AG04450 (cell line): ENCODE measurements around the gene XPR1. TPM values are rescaled to one million over a fixed set of nuclear protein-coding genes. Genes with fewer than 3 reads are reported as not detected.

ENCODE experiments used
- CTCF ChIA-PET: fragments of 300-600, 350-600 bp; formaldehyde crosslinking; extraction: SDS; loops from one replicate; lab custom pipeline; 2022; ENCODE audit warnings: antibody characterized with exemption, inconsistent platforms; lab: Charles Lee
- POLR2A ChIA-PET: fragments of 350-600 bp; formaldehyde crosslinking; extraction: SDS; loops from one replicate; lab custom pipeline; 2021; ENCODE audit warnings: antibody characterized with exemption, inconsistent platforms; lab: Yijun Ruan, JAX
- DNase-seq: peaks from one replicate; pipeline ENCODE4 v3.0.0-alpha.2; 2011; ENCODE audit warnings: low read depth, low spot score
- H3K27ac ChIP-seq: one replicate; pipeline ENCODE4 v1.5.1; 2012; ENCODE audit warnings: low read depth, low read length, control low read depth
- H3K27me3 ChIP-seq: one replicate; pipeline ENCODE4 v1.6.0; 2012; ENCODE audit warnings: low read length; ENCODE audit not compliant: control insufficient read depth, insufficient read depth
- H3K4me3 ChIP-seq: 2 replicates; pipeline ENCODE4 v1.5.1; 2011; ENCODE audit warnings: mild to moderate bottlenecking, low read depth, low read length, control low read depth
- H3K9me3 ChIP-seq: 2 replicates; pipeline ENCODE4 v1.5.1; 2012; ENCODE audit warnings: low read length; ENCODE audit not compliant: control insufficient read depth, insufficient read depth
- polyA plus RNA-seq: library from polyadenylated mRNA; depleted of rRNA; stranded (reverse); fragments of >200 nt; gene quantifications from 2 replicates; pipeline ENCODE4 v1.2.3, GENCODE V29; 2011
- TF ChIP-seq, protein P1 (sequence below): IDR thresholded peaks from 2 replicates; pipeline ENCODE4 v1.5.1; 2011; ENCODE audit warnings: low read depth, low read length, control low read depth, inconsistent platforms

The XPR1 gene
- polyA plus RNA-seq, 1 experiment: 63.2 TPM

GRCh38 chr1:180926164-180926981 lies 294.6 kb downstream of the XPR1 start:
- peak overlapping the region; percentile 52 for H3K27ac ChIP-seq
- ChIA-PET POLR2A (interaction anchor here (0.6 to 1.3 kb wide), 5 partner anchors 14 to 209 kb away, joined by 4 to 7 read pairs (median 5); partner anchors contain the start of genes IER5 and KIAA1614), CTCF (interaction anchor here (0.6 to 2.7 kb wide), 8 partner anchors 26 to 243 kb away, joined by 3 to 11 read pairs (median 4); no protein-coding TSS in a partner anchor)
- H3K9me3 ChIP-seq: no peaks in the 10 kb centered on the region
- TF ChIP-seq, protein P1, sequence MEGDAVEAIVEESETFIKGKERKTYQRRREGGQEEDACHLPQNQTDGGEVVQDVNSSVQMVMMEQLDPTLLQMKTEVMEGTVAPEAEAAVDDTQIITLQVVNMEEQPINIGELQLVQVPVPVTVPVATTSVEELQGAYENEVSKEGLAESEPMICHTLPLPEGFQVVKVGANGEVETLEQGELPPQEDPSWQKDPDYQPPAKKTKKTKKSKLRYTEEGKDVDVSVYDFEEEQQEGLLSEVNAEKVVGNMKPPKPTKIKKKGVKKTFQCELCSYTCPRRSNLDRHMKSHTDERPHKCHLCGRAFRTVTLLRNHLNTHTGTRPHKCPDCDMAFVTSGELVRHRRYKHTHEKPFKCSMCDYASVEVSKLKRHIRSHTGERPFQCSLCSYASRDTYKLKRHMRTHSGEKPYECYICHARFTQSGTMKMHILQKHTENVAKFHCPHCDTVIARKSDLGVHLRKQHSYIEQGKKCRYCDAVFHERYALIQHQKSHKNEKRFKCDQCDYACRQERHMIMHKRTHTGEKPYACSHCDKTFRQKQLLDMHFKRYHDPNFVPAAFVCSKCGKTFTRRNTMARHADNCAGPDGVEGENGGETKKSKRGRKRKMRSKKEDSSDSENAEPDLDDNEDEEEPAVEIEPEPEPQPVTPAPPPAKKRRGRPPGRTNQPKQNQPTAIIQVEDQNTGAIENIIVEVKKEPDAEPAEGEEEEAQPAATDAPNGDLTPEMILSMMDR: no peak
- H3K4me3 ChIP-seq: no peak overlapping the region
- H3K27me3 ChIP-seq: no peaks in the 10 kb centered on the region
- no peak for DNase-seq

GRCh38 chr1:180927348-180927747 lies 295.5 kb downstream of the XPR1 start:
- Histone ChIP-seq H3K4me3 (no peak overlapping the region), H3K9me3 (no peaks in the 10 kb centered on the region), H3K27ac (no peak overlapping the region), H3K27me3 (no peaks in the 10 kb centered on the region)
- no peak for DNase-seq
- ChIA-PET CTCF (interaction anchor here (0.6 to 1.6 kb wide), 2 partner anchors 216 to 427 kb away, joined by 3 read pairs; no protein-coding TSS in a partner anchor), POLR2A (interaction anchor here (0.6 to 1.1 kb wide), 2 partner anchors 16 to 340 kb away, joined by 3 read pairs; no protein-coding TSS in a partner anchor)
- TF ChIP-seq, protein P1: no peak

DNA sequence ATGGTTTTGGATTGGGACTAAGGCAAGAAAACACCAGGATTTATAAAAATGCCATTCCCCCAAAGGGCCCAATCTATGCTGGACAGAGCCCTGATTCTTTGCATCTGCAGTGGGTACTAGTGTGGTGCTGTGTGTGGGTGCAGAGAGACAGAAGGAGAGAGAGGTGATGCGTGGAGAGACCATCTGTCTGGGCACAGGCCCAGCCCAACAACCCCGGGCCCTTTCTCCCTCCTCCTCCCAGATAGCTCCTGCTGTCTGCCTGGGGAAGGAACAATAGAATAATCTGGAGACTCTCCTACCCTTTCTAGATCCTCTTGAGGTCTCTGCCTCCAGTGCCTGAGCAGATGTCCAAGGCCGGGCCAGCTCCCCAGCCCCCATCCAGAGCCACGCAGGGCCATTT lies 296.0 kb downstream of the XPR1 start:
- H3K9me3 ChIP-seq: no peaks in the 10 kb centered on the region
- TF ChIP-seq, protein P1: no peak
- ChIA-PET POLR2A (interaction anchor here (0.6 to 1.1 kb wide), 2 partner anchors 17 to 341 kb away, joined by 3 read pairs; no protein-coding TSS in a partner anchor), CTCF (no interaction called here)
- no peak overlapping the region for H3K27ac ChIP-seq
- H3K27me3 ChIP-seq: no peaks in the 10 kb centered on the region
- DNase-seq: no peak
- H3K4me3 ChIP-seq: no peak overlapping the region

GRCh38 chr1:180928331-180929230 lies 296.8 kb downstream of the XPR1 start:
- POLR2A ChIA-PET: interaction anchor here (1.1 kb wide), 1 partner anchor 18 kb away, joined by 3 read pairs; no protein-coding TSS in a partner anchor

More at GRCh38 chr1:180928331-180929230, 296.8 kb downstream of the XPR1 start:
- CTCF ChIA-PET: no interaction called here
- DNase-seq: no peak
- TF ChIP-seq, protein P1: no peak
- no peak overlapping the region for H3K4me3 ChIP-seq
- no peaks in the 10 kb centered on the region for H3K9me3 ChIP-seq
- no peak overlapping the region for H3K27ac ChIP-seq
- no peaks in the 10 kb centered on the region for H3K27me3 ChIP-seq
